ENCODE data around the gene CPHXL.

Gene CPHXL

DNA sequence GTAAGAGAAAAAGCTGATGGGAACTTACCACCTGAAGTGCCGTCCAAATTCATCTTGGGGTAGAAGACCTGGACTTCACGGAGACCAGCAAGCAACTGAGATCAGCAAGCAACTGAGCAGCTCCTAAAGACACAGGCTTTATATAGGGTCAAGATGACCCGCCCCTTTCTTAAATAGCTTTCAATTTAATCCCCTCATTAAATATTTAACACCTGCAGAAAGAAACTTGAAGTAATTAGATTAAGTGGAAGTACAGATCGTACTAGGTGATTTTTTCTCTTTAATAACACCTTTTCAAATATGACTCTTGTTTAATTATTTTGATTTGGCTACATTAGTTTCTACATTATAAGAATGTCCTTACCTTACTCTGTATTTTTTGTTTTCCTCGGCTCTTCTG, at the start of gene CPHXL:
Gene CPHXL (minus strand): TSS at position 101 of the 400 bp plus-strand sequence. CDS start 48 bp downstream, at position 53.
- no peak for DNase-seq

DNA sequence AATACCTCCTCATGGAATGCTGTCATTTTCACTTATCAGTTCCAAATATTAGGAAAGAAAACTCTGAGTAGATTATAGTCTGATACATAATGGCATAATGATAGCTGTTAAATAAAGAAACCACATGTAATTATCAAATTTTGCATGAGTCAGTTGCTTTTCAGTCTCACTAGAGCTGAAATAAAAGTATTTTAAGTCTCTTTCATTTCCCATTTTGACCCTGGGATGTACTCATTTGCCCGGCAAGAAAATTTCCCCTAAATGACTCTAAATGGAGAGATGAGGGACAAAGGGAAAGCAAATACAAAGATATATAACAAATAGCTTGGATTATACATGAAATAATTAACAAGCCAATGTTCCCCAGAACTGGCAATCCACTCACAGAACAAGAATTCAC, 47.9 kb upstream of the CPHXL start:
- DNase-seq = no peak

DNA sequence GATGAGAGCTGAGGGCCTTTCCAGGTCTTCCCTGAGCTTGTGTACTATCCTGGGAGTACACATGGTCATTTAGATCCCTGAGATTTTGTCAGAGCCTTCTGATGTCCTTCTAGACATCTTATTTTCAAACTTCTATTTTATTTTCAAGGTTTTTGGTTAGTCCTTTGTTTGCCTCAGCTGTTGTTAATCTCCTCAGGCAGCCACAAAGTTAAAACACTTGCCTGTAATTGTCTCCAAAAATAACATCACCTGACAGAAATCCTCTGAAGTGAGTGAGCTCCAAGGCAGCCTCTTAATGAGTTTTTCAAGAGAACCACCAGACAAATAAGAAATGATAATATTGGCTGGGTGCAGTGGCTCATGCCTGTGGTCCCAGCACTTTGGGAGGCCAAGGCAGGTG, 43.8 kb upstream of the CPHXL start:
- no peak for DNase-seq

DNA sequence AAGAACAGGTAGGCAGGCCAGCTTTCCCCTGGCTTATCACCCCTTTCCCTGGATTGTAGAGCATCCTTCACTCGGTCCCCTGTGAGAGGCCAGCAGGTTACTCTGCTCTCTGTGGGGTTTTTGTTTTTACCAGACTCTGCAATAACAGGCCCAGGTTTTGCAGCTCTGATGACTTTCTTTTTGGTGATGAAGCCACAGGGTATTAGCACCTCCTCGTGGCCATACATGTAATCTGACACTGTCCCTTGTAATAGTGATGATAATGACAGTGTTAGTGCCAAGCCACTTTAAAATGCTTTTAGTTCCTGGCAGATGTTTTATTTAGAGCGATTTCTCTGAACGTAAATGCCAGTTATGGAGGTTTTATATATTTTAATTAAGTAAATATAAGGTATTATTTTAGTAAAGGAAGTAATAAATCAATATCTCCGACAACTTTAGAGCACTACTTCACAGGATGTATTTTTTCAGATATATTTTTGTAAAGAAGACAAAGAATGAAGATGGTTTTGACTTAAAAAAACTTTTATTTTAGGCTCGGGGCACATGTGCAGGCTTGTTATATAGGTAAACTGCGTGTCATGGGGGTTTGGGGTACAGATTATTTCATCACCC, 38.0 kb upstream of the CPHXL start:
- DNase-seq = peak; percentile 78

DNA sequence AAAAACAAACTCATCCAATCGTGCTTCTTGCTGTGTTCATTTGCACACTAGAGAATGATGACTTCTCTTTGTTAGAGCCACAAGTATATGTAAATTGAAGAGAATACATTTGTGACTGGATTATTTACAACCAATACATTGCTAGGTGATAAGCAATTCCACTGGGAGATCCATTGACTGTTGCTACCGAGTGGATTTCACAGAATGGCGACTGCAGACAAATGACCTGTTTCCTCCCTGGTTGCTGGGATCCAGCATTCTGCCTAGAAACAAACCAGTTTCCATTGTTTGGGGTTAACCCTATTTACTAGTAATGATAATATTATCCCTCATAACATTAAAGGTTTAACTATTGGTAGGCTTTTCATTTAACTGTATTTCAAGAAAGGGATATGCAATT, 36.9 kb upstream of the CPHXL start:
- peak; percentile 24 for DNase-seq

DNA sequence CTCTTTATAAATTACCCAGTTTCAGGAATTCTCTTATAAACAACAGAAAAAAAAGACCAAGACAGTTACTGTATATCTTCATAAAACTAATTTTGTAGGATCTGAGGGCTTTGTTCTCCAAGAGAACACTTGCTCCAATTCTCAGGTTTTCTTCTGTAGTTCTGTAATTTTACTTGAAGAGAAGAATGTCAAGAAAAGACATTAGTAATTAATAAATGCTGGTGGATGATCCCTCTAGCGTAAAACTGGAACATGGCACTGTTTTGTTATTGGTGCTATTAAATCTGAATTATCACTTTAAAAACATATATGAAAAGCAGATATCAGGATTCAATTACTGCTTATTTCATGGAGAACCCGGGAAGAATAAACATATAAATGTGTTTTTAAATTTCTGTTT, 36.5 kb upstream of the CPHXL start:
- no peak for DNase-seq

DNA sequence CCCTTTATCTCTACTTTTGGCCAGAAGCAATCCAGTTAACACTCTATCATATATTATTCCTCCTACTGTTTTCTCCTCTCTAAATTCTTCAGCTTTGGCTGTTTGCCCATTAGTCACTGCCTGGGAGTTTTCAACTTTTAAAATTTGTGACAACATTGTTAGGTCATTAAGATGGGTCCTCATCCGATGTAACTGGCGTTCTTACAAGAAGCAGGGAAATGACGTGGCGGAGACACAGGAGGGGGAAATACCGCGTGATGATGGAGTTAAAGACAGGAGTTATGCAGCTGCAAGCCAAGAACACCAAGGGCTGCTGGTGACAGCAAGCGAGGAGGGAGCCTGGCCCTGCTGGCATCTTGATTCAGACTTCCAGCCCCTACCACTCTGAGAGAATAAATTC, 34.8 kb upstream of the CPHXL start:
- DNase-seq = no peak

DNA sequence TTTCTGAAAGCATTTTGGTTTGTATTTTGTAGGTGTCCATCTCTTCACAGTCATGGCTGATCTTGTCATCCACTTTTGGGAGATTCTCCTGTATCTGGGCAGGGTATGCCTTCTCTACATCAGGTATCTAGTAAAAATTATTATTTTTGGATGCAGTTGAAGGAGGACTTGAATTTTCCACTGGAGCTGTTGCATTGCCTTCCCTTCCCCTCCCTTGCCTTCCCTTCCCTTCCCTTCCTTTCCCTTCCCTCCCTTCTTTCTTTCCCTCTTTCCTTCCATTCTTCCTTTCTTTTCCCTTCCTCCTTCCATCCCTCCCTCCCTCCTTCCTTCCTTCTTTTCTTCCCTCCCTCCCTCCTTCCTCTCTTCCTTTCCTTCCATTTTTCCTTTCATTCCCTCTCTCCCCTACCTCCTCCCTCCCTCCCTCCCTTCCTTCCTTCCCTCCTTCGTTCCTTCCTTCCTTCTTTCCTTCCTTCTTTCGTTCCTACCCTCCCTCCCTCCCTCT, 33.8 kb upstream of the CPHXL start:
- no peak for DNase-seq

DNA sequence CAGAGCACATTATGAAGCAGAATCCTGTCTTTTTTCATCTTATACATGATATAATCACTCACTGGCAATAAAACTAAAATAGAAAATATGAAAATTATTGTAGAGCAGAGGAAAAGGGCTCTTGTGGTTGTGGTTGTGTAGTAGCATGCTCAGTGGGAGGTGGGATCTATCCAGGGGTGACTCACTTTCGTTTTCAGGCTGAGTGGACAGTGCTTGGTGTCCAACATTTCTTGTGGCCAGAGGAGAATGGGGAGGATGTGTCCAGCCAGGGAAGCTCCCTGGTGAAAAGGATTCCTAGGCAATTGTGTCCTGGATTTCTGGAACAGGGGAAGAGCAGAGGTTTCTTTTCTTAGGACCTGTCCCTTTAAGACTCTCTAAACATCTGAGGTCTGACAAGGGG, 31.9 kb upstream of the CPHXL start:
- DNase-seq = no peak

DNA sequence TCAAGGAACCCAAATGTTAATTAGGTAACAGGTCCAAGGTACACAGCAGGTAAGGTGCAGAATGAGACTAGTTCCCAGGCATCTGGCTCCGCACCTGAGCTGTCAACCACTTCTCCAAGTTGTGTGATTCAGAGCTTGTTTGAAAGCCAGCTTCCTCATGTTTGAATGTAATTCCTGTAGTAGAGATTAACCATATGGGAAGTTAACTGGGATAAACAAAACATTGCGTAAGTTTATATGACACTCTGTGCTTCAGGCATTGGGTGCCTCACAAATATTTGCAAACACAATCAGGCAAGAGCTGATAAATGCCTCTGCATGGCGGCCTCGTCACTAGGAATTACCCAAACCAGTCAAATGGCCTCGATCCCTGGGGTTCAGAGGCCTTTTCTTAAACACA, 27.9 kb upstream of the CPHXL start:
- no peak for DNase-seq

DNA sequence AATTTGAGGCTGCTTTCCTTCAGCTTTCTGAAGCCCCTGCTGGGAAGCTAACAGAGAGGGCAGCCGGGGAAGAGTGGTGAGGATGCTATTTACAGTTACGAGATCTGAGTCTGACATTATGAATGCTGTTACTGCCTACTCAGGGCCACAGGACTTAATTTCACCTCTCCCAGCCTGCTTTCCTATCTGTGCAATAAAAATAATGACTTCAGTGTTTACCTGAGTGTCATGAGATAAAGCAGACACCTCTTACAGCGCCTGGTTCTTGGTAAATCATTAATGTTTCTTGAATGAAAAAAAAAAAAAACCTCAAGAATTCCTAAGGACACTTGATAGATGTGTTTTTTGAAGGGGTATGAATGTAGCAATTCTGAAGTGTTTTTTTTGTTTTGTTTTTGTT, 24.2 kb upstream of the CPHXL start:
- no peak for DNase-seq

DNA sequence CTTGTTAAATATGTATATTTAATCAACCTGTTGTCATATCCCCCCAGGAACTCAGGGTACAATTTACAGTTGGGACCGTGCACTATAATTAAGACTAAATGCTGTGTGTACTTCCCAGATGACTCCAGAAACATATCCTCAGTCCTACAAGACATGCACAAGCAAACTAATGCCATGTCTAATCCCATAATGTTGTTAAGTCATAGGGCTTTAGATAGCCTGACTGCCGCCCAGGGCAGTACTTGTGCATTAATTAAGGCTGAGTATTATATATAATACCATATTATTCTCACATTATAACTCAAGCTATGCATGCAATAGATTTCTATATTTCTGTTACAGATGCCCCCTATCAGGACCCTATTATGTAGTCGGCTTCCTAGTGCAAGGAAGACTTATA, 20.1 kb upstream of the CPHXL start:
- no peak for DNase-seq

DNA sequence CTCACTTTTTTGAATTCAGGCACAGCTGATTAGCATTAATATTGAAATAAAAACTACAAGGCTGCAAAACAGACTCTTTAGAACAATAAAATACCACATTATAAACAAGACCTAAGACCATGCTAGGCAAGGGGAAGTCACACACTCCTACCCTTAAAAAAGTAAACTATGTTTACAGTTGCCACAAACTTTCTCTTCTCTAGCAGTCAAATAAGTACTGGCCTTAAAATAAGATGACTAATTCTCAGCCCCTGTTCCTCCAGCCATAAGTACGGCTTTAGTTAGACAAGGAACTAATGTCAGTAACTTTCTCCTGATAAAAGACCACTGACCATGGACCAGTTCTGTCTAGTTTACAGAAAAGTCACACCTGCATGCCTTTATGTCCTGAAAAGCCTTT, 19.5 kb upstream of the CPHXL start:
- DNase-seq = no peak

DNA sequence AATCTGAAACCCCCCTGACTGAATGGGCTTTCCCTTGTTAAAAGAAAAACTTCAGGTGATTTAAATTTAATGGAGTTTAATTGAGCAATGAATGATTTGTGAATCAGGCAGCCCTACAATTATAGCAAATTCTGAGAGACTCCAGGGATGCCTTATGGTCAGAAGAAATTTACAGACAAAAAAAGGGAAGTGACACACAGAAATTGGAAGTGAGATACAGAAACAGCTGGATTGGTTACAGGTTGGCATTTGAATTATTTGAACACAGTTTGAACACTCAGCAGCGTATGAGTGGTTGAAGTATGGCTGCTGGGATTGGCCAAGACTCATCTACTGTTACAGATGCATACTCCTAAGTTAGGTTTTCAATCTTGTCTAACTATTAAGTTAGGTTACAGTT, 19.0 kb upstream of the CPHXL start:
- DNase-seq = no peak

DNA sequence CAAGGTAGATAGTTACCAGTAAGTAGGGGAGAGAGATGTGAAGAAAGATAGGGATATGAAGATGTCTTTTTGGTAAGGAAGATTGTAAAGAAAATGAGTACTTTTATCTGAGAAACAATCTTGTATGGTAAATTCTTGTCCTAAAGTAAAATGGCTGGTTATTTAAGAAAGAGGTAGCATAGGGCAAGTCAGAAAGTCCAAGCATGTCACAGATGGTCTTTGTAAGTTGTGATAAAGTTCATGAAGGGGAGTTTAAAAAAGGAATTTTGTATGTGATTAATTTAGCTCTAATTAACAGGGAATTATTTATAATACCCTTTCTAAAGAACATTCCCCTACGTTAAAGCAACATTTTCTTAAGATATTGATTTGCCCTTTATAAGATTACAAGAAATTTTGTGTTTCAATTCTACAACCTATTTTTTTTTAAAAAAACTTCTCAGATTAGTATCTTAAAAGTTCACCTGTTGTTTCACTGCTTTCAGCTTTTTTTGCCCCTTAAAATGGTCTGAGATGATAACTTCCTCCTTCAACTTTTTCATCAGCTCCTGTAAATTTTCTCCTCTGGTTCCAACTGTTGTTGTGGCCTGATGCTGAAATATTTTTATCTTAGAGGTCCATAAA, 16.2 kb upstream of the CPHXL start:
- no peak for DNase-seq

DNA sequence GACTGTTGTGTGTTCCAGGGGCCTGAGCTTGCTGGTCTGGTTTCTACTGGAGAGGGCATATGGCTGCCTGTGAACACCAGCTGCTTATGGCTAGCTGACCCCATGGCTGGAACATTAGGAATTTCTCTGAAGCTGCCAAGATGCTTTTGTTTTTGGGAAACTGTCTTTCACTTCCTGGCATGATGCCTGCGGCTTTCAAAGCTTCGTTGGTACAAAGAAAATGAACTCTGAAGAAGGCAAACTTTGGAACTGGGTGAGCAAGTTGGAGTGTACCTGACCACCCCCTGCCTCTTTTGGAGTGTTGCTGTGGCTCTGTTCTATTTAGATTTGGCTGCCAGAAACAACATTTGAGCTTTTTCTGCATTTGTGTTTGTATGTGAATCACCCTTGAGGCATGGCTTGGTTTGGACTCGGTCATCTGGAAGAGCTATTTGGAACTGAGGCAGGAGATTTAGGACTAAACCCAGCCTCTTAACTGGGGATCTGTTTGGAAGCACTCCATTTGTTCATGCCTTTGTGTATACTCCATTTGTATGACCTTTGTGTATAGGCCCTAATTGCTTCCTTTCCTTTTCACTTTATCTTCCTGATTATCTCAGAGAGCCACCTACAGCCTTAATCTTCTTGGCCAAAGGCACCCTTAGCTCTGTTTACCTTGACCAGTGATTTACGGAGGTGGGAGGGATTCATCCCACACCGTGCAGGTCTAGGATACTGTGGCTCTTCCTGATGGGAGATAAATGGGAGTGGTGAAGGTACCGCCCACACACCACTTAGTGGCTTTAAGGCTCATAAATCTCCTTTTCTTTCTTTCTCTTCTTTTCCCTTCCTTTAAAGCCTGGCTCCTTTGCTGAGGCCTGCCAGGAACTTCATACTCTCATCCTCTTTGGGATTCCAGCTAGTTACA, 7.3 kb upstream of the CPHXL start:
- peak; percentile 68 for DNase-seq

DNA sequence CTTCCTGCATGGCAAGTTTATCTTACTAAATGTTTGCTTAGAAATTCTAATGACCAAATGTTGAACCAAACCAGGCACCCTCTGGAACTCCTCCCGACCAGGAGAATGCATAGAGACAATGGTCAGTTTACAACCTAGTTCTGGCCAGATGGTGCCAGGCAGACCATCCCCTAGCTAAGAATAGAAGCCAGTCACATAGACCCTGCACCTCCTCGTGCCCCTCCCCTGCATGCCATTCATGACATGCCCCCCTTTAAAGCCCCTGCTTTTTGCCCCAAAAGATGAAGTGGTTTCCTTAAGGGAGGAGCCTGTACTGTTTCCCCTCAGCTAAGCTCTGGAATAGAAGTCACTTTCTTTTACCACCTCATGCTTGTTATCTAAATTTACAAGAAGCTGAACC, 6.6 kb upstream of the CPHXL start:
- no peak for DNase-seq

DNA sequence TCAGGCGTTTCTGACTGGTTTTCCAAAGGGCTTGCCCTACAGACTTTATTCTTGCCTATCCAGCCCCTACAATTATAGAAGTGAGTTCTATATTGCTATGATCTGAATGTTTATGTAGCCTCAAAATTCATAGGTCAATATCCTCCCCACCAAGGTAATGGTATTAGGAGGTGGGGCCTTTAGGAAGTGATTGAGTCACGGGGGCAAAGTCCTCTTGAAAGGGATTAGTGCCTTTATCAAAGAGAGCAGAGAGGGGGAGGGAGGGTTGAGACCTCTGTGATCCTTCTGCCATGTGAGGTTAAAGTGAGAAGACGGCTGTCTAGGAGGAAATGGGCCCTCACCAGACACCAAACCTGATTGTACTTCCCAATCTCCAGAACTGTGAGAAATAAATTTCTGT, 931 bp upstream of the CPHXL start:
- DNase-seq = no peak

DNA sequence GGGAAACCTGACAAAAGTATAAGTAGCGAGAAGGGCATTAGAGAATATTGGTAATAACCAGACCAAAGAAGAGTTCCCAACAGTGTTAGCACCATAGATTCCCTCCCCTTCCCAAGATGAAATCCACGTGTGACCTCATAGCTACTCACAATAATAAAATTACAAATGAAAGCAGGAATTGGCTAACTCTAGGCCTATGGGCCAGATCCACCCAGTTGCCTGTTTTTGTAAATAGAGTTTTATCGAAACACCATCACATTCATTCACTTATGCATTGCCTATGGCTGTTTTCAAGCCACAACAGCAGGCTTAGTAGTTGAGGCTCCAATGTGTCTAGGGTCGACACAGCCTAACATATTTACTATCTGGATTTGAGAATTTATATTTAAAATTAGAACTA, 7.8 kb downstream of the CPHXL start:
- DNase-seq = no peak

DNA sequence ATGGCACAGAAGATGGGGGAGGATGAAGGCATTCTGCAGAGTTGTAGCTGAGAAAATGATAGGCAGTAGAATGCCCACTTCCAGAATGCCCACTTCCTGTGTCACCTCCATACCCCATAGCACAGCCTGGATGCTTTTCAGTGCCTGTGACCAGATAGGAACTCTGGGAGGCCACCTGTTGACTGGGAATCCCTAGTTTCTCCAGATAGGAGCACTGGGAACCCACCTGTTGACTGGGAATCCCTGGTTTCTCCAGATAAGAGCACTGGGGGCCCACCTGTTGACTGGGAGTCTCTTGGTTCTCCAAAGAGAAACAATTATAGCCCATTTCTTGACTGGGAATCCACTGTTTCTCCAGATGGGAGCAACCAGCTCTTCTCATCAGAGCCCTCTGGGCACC, 11.6 kb downstream of the CPHXL start:
- no peak for DNase-seq

DNA sequence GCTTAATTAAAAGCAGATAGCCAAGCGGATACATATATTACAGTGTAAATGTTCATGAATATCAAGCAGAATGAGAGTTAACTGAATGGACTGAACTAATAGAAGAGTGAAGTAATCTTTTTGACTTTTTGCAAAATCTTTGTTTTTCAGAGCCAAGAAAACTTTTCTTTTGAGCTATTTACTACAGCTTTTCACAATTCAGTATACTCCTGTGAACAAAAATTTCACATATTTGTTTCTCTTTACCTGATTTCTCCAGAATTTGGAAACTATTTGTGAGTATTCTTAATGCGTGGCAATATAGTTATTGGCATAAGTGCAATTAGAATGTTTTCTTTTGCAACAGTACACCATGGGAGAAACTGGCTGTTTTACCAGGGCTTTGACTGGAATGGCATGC, 15.9 kb downstream of the CPHXL start:
- no peak for DNase-seq

DNA sequence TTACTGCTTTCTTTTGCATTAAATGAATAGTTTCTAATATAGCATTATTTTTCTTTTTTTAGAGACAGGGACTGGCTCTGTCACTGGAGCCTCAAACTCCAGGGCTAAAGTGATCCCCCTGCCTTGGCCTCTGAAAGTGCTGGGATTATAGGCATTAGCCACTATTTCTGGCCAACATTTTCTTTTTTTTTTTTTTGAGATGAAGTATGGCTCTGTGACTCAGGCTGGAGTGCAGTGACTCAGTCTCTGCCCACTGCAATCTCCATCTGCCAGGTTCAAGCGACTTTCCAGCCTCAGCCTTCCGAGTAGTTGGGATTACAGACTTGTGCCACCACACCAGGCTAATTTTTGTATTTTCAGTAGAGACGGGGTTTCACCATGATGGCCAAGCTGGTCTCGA, 23.0 kb downstream of the CPHXL start:
- DNase-seq = no peak

DNA sequence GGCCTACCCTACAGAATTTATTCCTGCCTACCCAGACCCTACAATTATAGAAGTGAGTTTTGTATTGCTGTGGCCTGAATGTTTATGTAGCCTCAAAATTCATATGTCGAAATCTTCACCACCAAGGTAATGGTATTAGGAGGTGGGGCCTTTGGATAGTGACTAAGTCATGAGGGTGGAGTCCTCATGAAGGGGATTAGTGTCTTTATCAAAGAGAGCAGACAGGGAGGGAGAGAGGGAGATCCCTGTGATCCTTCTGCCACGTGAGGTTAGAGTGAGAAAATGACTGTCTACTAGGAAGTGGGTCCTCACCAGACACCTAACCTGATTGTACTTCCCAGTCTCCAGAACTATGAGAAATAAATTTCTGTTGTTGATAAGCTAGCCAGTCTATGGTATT, 24.0 kb downstream of the CPHXL start:
- DNase-seq = no peak

DNA sequence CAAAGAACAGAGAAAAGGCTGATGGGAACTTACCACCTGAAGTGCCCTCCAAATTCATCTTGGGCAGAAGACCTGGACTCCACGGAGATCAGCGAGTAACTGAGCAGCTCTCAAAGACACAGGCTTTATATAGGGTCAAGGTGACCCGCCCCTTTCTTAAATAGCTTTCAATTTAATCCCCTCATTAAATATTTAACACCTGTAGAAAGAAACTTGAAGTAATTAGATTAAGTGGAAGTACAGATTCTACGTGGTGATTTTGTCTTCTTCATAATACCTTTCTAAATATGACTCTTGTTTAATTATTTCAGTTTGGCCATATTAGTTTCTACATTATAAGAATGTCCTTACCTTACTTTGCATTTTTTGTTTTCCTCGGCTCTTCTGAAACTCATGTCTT, 24.9 kb downstream of the CPHXL start, which contains the start of gene DUXB:
Gene DUXB (minus strand): TSS at position 101 of the 400 bp plus-strand sequence. CDS start 43 bp downstream, at position 58.
- DNase-seq = no peak

All from DMS153 (cell line).